ELF-1 (cell line): ENCODE measurements around the gene CENPP.
A peak's percentile ranks its signal among the peaks of the same experiment; 100 is the strongest.
"Not testable (repeated sequence)": the region's sequence is repeated elsewhere in the genome, so short reads cannot be mapped to it uniquely, and the experiment has no call there.

Source experiments
- DNase-seq: peaks from one replicate; pipeline ENCODE4 v3.0.0-alpha.2; 2016; ENCODE audit warnings: low read depth, low spot score

Gene CENPP

GRCh38 chr9:92595075-92595474, 269.3 kb downstream of the CENPP start:
- not testable (repeated sequence) for DNase-seq

DNA sequence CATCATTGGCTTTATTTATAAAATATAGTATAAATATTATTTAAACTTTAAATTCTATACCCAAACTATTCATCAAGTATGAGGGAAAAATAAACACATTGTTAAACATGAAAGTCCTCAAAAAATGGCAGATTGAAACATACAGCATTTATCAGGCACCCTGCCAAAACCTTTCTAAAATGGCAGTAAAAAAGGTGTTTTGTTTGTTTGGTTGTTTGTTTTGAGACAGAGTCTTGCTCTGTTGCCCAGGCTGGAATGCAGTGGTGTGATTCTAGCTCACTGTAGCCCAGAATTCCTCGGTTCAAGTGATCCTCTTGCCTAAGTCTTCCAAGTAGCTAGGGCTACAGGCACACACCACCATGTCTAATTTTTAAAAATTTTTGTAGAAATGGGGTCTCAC, 270.2 kb downstream of the CENPP start:
- DNase-seq = no peak

GRCh38 chr9:92598382-92598781, 272.6 kb downstream of the CENPP start:
- DNase-seq = no peak

DNA sequence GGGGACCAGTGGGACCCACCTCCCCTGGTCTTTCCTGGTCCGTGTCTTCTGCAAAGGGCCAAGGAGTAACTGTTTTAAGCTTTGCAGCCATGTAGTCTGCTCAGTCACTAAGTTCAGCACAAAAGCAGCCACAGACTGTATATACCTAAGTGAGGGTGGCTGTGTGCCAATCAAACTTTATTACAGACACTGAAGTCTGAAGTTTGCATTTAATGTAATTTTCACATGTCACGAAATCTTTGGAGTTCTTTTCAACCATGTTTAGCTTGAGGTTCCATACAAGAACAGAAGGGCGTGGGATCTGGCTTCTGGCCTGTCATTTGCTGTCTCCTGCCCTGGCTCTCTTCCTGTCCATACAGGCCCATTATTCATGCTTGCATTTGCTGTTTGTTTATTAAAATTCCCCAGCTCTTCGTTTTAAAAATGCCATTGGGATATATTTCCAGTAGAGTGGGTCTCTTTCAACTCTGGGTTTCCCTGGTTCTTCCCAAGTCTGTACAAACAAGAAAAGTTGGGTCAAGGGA, 274.2 kb downstream of the CENPP start:
- no peak for DNase-seq

DNA sequence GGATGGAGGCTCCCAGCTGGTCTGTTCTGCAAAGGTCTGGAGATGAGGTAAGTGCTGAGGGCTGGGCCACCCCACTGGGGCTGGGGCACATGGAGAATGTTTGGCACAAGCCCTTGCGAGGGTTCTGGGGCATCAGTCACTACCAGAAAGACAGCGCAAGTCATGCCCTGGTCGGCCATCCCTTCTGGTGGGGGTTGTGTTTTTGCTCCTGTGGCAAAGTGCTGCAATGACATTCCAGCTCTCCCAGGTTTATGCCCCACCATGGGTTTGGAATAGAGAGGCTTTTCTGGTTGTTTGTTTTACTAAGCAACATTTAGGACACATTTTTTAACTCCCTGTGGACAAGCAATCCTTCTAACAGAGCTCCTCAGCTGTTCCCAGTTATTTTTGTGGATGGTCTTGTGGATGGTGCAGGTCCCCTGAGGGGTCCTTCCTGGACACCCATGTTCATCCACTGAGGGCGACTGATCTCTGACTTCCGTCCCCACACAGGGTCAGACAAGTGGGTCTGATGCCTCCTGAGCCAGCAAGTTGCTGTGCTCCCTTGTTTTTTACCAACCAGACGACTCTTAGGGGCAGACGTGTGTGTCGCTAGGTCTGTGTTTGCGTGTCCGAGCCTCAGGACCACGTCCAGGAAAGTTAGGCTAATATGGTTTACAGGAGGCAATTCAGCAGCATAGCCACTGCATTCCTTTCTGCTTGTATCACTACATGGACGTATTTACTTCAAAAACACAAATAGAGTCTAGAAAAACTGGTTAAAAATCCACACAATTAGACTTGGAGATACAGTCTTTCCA, 274.9 kb downstream of the CENPP start:
- DNase-seq = peak; percentile 8

- no peak for DNase-seq
These were observed 275.7 kb downstream of the CENPP start for GRCh38 chr9:92601451-92601850.

DNA sequence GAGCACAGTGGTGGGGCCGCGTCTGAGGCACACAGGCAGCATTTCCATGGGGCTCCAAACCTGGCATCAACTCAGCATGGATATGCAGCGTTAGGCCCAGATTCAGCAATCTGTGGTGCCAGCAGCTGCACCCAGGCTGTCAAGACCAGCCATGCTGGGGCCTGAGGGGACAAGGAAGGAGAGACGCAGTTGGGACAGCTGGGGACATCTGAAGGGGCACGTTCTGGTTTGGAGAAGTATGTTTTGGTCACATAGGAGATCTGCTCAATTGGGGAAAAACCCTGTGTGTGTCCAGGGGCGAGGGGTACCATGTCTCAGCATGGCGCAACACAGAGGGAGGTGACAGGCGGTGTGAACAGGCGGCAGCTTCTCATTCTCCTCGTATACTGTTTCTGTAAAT, 276.7 kb downstream of the CENPP start:
- DNase-seq = no peak

- DNase-seq = no peak
These were observed 277.3 kb downstream of the CENPP start for GRCh38 chr9:92603100-92603499.

DNA sequence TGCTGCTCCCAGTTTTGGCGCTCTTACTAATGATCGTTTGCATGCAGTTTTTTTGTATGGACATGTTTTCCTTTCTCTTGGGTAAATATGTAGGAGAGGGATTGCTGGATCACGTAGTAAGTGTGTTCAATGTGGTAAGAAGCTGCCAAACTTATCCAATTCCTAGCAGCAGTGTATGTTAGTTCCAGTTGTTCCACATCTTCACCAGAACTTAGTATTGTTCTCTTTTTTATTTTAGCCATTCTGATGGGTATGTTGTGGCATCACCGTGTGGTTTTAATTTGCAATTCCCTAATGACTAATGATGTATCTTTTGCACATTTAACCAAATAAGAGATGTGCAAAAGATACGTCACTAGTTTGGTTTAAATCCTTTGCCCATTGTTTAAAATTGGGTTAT, 278.2 kb downstream of the CENPP start:
- DNase-seq = no peak

DNA sequence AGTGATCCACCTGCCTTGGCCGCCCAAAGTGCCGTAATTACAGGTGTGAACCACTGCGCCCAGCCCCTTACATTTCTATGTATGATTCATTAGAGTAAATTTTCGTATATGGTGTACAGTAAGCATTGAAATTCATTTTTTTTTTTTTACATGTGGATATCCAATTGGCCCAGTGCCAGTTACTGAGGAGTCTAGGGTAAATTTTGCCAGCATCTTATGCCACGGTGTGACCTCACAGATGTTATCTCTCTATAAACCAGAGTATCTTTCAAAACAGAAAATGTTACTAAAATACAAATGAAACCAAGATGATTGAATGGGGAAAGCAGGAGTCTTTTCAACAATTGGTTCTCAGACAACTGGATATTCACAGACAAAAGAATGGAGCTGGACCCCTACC, 279.5 kb downstream of the CENPP start:
- no peak for DNase-seq

- DNase-seq = no peak
These were observed 281.3 kb downstream of the CENPP start for GRCh38 chr9:92607088-92607487.

- no peak for DNase-seq
These were observed 282.0 kb downstream of the CENPP start for GRCh38 chr9:92607773-92608172.

GRCh38 chr9:92608241-92608908, 282.6 kb downstream of the CENPP start:
- DNase-seq = no peak

GRCh38 chr9:92608909-92609445, 283.2 kb downstream of the CENPP start:
- DNase-seq = peak; percentile 42

DNA sequence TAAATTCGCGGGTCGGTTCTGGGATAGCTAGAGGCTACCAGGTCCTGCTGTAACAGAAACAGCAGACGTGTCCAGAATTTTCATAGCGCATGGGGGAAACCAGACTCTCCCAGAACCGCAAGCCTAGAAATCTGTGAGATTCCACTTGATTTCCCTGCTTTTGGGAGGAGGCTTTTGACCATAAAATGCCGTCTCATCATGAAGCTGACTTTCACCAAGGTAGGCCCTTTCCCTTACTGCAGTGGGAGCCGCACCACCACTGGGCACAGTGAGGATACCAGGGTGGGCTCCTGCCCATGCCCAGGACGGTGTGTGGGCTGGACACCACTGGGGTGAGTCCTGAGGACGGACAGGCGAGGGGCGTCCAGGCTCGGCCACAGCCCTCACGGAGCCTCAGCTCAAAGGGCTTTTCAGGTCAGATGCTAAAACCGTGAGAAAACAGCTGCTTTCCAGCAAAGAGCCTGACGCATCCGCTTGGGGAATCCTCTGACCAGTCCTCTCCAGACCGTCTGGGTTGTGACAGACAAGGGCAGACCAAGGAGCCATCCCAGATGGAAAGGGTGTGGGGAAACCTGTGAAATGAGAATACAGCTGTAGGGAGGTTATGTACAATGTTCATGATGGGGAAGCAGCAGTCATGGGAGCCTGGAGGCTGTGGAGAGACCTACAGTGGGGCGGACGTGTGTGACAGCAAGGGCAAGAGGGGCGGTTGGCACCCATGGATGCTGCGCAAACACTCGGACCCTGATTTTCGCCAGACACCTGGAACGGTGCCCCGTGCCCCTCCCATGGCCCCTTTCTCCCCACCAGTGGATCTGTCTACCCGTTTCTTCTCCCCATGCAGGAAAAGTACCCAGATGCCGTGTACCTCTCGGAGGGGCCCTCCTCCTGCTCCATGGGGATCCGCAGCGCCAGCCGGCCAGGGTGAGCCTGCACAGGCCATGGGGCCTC, 285.0 kb downstream of the CENPP start:
- no peak for DNase-seq

- no peak for DNase-seq
These were observed 286.0 kb downstream of the CENPP start for GRCh38 chr9:92611621-92612285.

DNA sequence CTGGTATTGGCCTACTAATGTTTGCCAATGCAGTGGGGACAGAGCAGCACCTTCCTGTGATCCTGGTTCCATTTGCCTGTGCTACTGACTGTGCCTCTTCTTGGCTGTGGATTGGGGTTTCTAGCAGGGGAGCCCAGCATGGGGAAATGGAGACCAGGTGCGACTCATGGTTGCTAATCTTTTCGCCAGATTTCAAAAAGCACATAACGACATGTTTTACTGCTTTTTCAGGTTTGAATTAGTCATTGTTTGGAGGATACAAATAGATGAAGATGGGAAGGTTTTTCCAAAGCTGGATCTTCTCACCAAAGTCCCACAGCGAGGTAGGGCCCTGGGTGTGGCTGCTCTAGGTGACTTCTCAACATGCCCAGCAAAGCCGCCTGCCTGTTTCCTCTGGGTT, 286.5 kb downstream of the CENPP start:
- no peak for DNase-seq

DNA sequence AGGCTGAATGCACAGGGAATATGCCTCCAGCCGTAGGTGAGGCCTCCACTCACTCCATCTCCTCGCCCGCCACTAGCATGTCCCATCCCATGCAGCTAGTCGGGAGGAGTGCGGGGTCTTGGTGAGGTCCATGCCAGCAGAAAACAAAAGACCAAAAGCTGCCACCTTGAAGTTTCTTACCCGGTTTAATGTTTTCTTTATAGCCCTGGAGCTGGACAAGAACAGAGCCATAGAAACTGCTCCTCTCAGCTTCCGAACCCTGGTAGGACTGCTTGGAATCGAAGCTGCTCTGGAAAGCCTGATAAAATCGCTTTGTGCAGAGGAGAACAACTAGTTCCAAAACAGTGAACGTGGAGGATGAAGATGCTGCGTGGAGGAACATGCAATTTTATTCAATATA, 287.1 kb downstream of the CENPP start:
- DNase-seq = no peak

- DNase-seq = no peak
These were observed 287.7 kb downstream of the CENPP start for GRCh38 chr9:92613268-92614122.

GRCh38 chr9:92614123-92614510, 288.4 kb downstream of the CENPP start:
- no peak for DNase-seq
